ENCODE results near the gene TMED1. TPM values are rescaled to one million over a fixed set of nuclear protein-coding genes. Genes with fewer than 3 reads are reported as not detected.

Gene TMED1
- total and polyA plus RNA-seq, 8 donors = 0.58 to 45.2 (median 20.9) TPM

DNA sequence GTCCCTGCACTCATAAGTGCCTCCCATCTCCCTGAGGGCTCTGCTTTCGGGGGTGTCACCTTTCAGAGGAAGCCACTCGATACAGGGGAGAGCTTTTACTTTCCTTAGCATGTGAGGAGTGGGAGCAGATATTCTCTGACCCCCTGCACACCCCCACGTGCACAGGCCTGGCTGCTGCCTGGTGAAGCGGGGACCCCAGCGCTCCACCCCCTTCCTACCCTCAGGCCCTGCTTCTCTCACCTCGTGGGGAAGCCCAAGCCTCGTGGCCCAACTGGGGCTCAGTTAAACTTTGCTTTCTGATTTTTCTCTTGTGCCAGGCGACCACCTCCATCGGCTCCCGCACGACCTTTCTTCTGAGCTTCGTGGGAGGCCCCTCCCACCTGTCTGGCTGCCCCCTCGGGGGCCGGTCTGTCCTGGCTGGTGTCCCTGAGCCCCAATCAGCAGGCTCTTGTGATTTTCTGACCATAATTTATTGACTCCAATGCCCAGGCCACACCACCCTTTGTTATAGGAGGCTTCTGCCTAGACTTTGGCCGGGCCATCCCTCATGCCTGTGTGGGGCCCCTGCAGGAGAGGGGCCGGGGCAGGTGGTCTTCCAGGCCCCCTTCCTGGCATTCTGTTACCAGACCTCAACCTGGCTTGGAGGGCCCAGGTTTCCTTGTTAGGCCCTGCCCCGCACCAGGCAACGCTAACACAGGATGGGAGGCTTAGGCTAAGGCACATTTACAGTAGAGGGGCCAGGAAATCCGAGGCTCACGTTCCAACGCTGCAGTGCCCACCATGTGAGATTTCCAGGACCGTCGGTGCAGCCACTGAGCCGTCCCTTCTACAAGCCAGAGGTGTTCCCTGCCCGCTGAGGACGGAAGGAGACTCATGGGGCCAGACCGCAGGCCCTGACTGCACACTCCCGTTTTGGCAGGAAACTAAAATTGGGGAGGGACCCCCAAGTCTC, 3.7 kb downstream of the TMED1 start:
- Histone ChIP-seq H3K36me3 (peaks cover 48 to 70% (median 69%) of the 10 kb centered on the region in 4 donors), H3K4me1 (peaks cover 5 to 19% (median 18%) of the 10 kb centered on the region in 4 donors), H3K9me3 (peaks cover 0 to 5% (median 0%) of the 10 kb centered on the region in 4 donors), H3K4me3 (no peak overlapping the region), H3K27ac (no peak overlapping the region), H3K27me3 (no peaks in the 10 kb centered on the region)
- 73 to 81% (median 77%) methylated on average over 26 to 28 of the region's 28 CpGs for WGBS, 5 donors
- no peak for DNase-seq
- intact Hi-C loops (cut with DNase I; ENCODE audit: low total_unique reads) = no loop called here
- TF ChIP-seq POLR2A (IDR thresholded peaks at IDR 0.05) = no peak
- TF ChIP-seq, protein P1, sequence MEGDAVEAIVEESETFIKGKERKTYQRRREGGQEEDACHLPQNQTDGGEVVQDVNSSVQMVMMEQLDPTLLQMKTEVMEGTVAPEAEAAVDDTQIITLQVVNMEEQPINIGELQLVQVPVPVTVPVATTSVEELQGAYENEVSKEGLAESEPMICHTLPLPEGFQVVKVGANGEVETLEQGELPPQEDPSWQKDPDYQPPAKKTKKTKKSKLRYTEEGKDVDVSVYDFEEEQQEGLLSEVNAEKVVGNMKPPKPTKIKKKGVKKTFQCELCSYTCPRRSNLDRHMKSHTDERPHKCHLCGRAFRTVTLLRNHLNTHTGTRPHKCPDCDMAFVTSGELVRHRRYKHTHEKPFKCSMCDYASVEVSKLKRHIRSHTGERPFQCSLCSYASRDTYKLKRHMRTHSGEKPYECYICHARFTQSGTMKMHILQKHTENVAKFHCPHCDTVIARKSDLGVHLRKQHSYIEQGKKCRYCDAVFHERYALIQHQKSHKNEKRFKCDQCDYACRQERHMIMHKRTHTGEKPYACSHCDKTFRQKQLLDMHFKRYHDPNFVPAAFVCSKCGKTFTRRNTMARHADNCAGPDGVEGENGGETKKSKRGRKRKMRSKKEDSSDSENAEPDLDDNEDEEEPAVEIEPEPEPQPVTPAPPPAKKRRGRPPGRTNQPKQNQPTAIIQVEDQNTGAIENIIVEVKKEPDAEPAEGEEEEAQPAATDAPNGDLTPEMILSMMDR (IDR thresholded peaks at IDR 0.05) = no peak
- TF ChIP-seq EP300 (IDR thresholded peaks at IDR 0.05) = no peak

DNA sequence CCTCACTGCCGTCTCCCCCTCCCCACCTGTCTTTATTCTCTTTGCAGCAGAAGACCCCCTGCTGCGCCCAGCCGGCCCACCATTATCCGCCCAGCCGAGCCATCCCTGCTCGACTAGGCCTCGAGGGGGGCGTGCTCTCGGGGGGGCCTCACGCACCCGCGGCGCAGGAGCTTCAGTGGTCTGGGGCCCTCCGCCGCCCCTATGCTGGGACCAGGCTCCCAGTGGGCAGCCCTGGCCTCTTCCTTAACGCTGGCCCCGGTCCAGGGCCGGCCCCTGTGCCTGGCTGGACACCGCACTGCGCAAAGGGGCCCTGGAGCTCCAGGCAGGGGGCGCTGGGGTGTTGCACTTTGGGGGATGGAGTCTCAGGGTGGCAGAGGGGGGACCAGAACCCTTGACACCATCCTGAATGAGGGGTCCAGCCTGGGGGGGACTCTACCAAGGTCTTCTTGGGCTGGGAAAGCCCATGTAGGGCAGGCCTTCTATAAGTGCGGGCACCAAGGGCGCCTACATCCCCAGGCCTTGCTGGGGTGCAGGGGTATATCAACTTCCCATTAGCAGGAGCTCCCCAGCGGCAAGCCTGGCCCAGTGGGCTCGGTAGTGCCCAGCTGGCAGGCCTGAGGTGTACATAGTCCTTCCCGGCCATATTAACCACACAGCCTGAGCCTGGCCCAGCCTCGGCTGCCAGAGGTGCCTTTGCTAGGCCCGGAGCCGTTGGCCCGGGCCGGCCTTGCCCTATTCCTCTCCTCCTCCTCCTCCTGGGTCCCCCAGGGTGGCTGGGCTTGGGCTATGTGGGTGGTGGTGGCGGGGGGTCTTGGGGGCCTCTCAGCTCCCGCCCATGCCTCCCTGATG, 4.9 kb downstream of the TMED1 start:
- intact Hi-C loops (cut with DNase I; ENCODE audit: low total_unique reads) = no loop called here

DNA sequence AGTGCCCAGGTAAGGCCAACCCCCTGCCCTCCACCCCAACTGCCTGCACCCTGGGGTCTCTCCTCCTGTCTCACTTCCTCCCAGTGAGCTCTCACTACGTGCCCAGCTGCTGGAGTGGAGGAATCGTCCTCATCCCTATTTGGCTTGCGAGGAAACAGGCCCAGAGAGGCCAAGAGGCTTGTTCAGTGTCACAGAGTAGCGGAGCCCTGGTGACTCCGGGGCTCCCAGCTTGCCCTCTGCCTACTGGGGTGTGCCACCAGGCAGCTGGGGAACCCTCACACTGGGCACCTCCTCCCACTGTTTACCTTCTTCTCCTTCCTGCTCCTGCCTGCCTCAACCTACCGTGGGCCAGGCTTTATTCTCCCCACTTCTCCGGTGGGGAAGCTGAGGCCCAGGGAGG, 5.6 kb downstream of the TMED1 start:
- Histone ChIP-seq H3K36me3 (peaks cover 66 to 89% (median 88%) of the 10 kb centered on the region in 4 donors), H3K4me3 (no peak overlapping the region), H3K4me1 (peaks cover 4 to 8% (median 5%) of the 10 kb centered on the region in 4 donors), H3K9me3 (no peaks in the 10 kb centered on the region), H3K27me3 (no peaks in the 10 kb centered on the region), H3K27ac (peak overlapping the region in 1 of 5 donors; percentile 32)
- TF ChIP-seq, protein P1 (IDR thresholded peaks at IDR 0.05) = no peak
- TF ChIP-seq POLR2A (IDR thresholded peaks at IDR 0.05) (no peak), EP300 (IDR thresholded peaks at IDR 0.05) (no peak), POLR2AphosphoS5 (IDR thresholded peaks at IDR 0.05) (no peak)
- 74 to 84% (median 80%) methylated on average over 5 to 7 of the region's 7 CpGs for WGBS, 5 donors
- no peak for DNase-seq
- intact Hi-C loops (cut with DNase I; ENCODE audit: low total_unique reads) = no loop called here

More for the DNA sequence above, 4.9 kb downstream of the TMED1 start:
- 85 to 89% (median 87%) methylated on average over 21 to 33 of the region's 33 CpGs for WGBS, 5 donors
- Histone ChIP-seq H3K27me3 (no peaks in the 10 kb centered on the region), H3K4me1 (peaks cover 5 to 12% (median 9%) of the 10 kb centered on the region in 4 donors), H3K9me3 (no peaks in the 10 kb centered on the region), H3K27ac (peak overlapping the region in 1 of 5 donors; percentile 32), H3K4me3 (no peak overlapping the region), H3K36me3 (peaks cover 59 to 81% (median 80%) of the 10 kb centered on the region in 4 donors)
- no peak for TF ChIP-seq EP300 (IDR thresholded peaks at IDR 0.05)
- TF ChIP-seq POLR2AphosphoS5 (IDR thresholded peaks at IDR 0.05) = no peak
- TF ChIP-seq, protein P1 (IDR thresholded peaks at IDR 0.05) = no peak
- no peak for TF ChIP-seq POLR2A (IDR thresholded peaks at IDR 0.05)
- DNase-seq = no peak

DNA sequence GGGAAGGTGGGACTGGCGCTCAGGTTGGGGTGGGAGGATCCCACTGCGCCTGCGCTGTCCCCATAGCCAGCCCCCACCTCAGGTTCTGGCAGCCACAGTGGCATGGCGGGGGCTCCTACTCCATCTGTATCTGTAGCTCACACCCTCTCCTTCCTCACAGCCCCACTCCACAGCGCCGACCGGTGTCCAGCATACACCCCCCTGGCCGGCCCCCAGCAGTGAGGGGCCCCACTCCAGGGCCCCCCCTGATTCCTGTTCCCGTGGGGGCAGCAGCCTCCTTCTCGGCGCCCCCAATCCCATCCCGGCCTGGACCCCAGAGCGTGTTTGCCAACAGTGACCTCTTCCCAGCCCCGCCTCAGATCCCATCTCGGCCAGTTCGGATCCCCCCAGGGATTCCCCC, 6.0 kb downstream of the TMED1 start:
- TF ChIP-seq, protein P1 (IDR thresholded peaks at IDR 0.05) = no peak
- TF ChIP-seq POLR2A (IDR thresholded peaks at IDR 0.05) (no peak), EP300 (IDR thresholded peaks at IDR 0.05) (no peak), POLR2AphosphoS5 (IDR thresholded peaks at IDR 0.05) (no peak)
- peaks cover under 1 to 4% (median under 1%) of the 10 kb centered on the region in 4 donors for H3K4me1 ChIP-seq
- no peak for DNase-seq
- H3K27ac ChIP-seq = no peak overlapping the region
- H3K36me3 ChIP-seq = peaks cover 71 to 93% (median 92%) of the 10 kb centered on the region in 4 donors
- no peak overlapping the region for H3K4me3 ChIP-seq
- intact Hi-C loops (cut with DNase I; ENCODE audit: low total_unique reads) = no loop called here
- H3K27me3 ChIP-seq = no peaks in the 10 kb centered on the region
- H3K9me3 ChIP-seq = no peaks in the 10 kb centered on the region
- 80 to 93% (median 88%) methylated on average over 10 to 16 of the region's 16 CpGs for WGBS, 5 donors

Data from stomach (tissue), 9 donors.